Occipital lobe (tissue), 2 donors: Measurements from ENCODE around the gene LENEP. TPM values are rescaled to one million over a fixed set of nuclear protein-coding genes. Genes with fewer than 3 reads are reported as not detected.

Experiments used
- DNase-seq: peaks from one replicate; lab custom pipeline; 2025; lab: John Stamatoyannopoulos, UW
- total RNA-seq: library from RNA; depleted of rRNA; stranded (reverse); fragments of >200 nt; gene quantifications from one replicate; pipeline ENCODE4 v1.2.3, GENCODE V29; 2014

LENEP gene
- total RNA-seq, 1 donor from 2014 or later, result 2.7 TPM

DNA sequence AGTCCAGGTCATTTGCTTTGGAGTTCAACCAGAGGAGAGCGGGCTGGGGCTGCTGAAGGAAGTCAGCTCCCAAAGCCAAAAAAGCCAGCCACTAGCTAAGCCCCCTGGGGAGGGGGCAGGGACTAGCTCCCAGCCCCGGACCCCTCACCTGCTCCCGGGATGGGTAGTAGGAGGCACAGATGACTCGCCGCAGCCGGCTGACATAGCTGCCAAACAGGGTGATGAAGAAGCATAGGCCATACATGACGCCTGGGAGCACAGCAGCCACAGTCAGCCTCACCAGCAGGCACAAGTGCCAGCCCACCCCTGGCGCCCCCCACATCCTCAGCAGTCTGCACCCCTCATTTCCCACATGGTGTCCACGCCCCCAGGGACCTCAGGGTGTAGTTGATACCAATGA, 32.8 kb downstream of the LENEP start:
- no peak for DNase-seq

- no peak for DNase-seq
Observed at GRCh38 chr1:155026588-155026987, 33.2 kb downstream of the LENEP start.

DNA sequence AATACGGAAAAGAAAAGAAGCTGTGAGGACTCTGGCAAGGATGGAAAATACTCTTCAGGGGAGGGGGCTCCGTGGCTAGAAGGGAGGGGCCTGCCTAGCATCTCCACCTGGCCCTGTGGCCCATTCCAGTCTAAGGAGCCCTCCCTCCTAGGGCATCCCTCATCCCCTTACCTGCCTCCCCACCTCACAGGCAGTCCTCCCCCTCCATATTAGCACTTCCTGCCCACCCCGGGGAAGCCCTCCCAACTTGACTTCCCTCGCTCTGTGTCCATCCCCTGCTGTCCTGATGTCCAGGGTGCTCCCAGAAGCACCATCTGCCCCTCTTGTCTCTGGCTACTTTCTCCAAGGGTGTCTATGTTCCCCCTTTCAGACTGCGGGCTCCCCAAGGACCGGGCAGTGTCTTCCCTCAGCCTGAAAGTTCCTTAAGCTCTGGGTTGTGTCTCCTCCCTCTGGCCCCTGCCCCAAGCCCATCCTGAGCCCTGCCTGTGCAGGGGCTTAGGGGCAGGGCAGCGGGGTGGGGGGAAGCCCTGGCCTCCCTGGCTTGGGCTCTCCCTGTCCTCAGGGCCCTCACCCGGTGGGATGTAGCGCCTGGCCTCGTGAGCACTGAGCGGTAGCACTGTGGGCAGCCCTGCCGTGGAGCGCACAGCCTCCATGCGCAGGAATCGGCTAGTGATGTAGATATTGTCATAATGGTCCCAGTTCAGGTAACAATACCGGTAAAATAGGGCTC, 36.3 kb downstream of the LENEP start:
- no peak for DNase-seq

GRCh38 chr1:155030243-155030795, 36.9 kb downstream of the LENEP start:
- no peak for DNase-seq

- DNase-seq, result no peak
Observed at GRCh38 chr1:155030899-155031298, 37.5 kb downstream of the LENEP start.

- no peak for DNase-seq
Observed at GRCh38 chr1:155032886-155033285, 39.5 kb downstream of the LENEP start.

GRCh38 chr1:155033524-155033923, 40.1 kb downstream of the LENEP start, which contains the start of the genes DCST1 and DCST2:
TSS of gene DCST1 (plus strand) at chr1:155033824. CDS start at chr1:155034037, 213 bp downstream.
TSS of gene DCST2 (minus strand) at chr1:155033781. CDS start at chr1:155033701, 80 bp downstream.
- no peak for DNase-seq

- no peak for DNase-seq
Observed at GRCh38 chr1:155034318-155035208, 41.2 kb downstream of the LENEP start.

- no peak for DNase-seq
Observed at GRCh38 chr1:155035936-155036335, 42.5 kb downstream of the LENEP start.

DNA sequence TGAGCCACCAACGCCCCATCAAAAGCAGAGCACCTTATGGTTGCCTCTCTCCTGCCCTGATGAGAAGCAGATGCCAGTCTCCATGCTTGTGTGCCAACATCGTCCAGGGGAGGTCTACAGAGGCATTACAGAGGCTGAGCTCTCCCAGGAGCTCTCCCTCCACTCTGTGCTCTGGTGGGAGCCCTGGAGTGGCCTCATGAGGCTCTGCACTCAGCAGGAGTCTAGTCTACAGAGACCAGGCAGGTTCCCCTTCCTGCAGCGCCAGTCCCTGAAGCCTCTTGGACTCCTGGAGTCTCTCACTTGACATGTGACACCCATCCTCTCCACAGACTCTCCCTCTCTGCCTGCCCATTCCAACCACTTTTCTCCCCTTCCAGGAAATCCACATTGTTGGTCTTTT, 43.7 kb downstream of the LENEP start:
- no peak for DNase-seq

DNA sequence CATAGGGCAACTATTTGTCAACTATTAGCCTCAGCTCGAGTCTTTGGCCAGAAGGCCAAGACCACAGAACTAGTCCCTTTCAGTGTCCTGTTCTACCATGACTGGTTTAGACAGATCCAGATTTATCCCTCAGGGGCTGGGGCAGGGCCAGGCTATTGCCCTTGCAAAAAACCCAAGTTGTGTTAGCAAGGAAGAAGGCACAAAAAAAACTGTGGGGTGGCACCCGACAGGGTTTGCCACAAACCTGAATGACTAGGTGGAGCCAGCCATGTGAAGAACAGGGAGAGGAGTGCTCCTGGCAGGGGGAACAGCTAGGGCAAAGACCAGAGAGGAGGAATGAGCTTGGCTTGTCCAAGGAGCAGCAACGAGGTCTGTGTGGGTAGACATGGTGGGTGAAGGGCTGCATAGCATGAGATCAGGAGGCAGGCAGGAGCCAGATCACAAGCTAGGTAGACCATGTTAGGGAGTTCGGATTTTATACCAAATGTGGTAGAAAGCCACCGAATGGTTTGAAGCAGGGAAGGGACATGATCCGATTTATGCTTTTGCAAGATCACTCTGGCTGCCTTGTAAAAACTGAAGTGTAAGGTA, 44.6 kb downstream of the LENEP start:
- no peak for DNase-seq

- no peak for DNase-seq
Observed at GRCh38 chr1:155038602-155039307, 45.4 kb downstream of the LENEP start.

GRCh38 chr1:155039308-155039669, 45.9 kb downstream of the LENEP start:
- no peak for DNase-seq

DNA sequence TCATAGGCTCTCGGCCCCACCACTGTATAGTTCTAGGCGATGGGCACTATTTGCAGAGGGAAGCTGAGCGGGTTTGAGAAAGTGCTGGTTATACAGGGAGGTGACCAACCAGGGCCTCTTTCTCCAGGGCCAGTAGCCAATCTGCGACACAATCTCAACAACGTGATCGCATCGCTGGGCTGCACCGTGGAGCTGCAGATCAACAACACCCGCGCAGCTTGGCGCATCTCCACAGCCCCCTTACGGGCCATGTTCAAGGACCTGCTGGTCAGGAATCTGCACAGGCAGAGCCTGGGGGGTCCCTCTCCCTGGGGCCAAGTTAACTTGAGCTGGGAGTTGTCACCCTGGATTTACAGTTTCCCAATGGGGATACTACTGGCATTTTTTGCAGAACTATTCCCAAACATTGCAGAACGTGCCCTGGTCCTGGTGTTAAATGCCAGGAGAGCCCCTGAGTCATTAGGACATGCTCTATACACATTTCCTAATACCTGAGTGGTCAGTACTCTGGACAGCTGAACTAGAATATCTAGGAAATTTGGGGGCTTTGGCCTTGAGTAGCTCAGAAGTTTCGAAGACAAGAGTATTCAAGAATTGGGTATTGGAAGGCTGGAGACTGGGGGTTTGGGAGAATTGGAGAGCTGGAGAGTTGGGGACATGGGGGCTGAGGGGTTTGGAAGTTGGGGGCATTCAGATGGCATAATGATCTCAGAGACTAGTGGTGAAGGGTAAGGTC, 47.1 kb downstream of the LENEP start:
- no peak for DNase-seq

DNA sequence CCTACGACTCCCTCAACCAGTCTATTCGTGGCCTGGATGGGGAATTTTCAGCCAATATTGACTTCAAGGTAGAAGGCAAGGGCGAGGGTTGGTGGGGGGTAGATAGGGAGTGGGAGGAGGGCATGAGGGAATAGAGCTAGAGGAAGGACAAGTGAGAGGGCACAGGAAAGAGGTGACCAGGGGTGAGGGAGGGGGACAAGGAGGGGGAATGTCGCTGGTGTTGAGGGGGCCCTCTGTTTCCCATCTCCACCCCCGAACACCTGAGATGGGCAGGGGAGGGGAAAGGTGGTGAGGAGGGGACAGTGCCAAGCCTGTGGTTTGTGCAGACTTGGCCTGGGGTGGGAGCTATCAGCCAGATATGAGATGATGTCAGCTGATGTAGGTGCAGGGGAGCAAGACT, 49.4 kb downstream of the LENEP start:
- DNase-seq, result no peak

GRCh38 chr1:155043301-155043702, 49.9 kb downstream of the LENEP start:
- DNase-seq, result no peak

DNA sequence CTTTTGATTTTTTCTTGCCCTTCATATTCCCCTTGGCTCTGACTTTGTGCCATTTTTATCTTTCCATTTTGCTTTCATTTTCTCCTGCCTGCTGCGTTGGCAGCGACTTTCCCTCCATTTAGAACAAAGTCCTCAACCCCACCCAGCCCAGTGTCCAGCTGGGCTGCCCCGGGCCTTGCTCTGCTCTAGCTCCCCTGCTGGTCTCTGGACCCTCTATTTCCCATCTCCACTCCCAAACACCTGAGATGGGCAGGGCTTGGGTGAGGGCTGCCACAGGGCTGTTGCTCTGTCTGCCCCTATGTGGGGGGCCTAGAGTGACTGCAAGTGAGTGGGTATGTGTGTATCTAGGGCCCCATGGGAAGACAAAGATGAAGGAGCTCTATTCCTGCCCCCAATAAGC, 50.4 kb downstream of the LENEP start:
- DNase-seq, result no peak
